ENCODE measurements around the gene KHK. TPM values are rescaled to one million over a fixed set of nuclear protein-coding genes. Genes with fewer than 3 reads are reported as not detected.

Gene KHK
- total RNA-seq, 6 experiments from 2014 or later: 101 to 283 (median 206) TPM

DNA sequence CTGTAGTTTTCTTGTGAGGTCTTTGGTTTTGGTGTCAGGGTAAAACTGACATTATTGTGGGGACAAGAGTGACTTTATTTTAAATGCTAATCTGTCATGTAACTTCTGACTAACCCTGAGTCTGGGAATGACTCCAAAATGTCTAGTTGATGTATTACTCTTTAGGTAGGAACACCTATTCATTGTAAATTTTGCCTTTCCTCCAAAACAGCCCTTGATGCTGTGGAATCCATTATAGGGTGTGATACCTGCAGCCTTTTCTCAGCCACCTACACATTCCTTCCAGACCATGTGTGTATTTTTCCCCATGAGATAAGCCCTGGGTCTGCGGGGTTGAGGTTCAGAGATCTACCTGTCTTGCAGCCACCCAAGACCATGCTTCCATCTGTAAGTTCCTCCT, 56.7 kb downstream of the KHK start:
- ATAC-seq: no peak
- no peaks in the 10 kb centered on the region for H3K9me3 ChIP-seq
- no peaks in the 10 kb centered on the region for H3K4me1 ChIP-seq
- no peak overlapping the region for H3K27ac ChIP-seq
- 63% methylated on average over 1 of the region's 1 CpG for WGBS (ENCODE audit: insufficient coverage, low coverage, low lambda C conversion rate, missing lambda C conversion rate)
- intact Hi-C loops (cut with DNase I): no loop called here
- no peaks in the 10 kb centered on the region for H3K27me3 ChIP-seq
- H3K36me3 ChIP-seq: no peaks in the 10 kb centered on the region
- no peak for DNase-seq
- H3K4me3 ChIP-seq: no peak overlapping the region
- no peak for TF ChIP-seq POLR2A (IDR thresholded peaks at IDR 0.05)
- TF ChIP-seq, protein P1, sequence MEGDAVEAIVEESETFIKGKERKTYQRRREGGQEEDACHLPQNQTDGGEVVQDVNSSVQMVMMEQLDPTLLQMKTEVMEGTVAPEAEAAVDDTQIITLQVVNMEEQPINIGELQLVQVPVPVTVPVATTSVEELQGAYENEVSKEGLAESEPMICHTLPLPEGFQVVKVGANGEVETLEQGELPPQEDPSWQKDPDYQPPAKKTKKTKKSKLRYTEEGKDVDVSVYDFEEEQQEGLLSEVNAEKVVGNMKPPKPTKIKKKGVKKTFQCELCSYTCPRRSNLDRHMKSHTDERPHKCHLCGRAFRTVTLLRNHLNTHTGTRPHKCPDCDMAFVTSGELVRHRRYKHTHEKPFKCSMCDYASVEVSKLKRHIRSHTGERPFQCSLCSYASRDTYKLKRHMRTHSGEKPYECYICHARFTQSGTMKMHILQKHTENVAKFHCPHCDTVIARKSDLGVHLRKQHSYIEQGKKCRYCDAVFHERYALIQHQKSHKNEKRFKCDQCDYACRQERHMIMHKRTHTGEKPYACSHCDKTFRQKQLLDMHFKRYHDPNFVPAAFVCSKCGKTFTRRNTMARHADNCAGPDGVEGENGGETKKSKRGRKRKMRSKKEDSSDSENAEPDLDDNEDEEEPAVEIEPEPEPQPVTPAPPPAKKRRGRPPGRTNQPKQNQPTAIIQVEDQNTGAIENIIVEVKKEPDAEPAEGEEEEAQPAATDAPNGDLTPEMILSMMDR (IDR thresholded peaks at IDR 0.05): no peak

DNA sequence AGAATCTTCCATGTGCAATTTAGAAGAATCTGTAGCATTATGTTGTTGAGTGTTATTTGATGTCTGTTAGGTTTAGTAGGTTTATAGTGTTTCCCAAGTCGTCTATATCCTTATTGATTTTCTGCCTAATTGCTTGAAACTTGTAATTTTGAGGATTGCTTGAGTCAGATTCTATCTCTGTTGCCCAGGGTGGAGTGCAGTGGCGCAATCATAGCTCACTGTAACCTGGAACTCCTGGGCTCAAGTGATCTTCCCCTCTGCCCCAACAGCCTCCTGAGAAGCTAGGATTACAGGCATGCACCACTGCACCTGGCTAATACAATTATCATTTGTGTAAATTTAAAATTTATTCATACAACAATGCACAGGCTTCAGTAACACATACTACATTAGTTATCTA, 59.1 kb downstream of the KHK start:
- 58% methylated on average over 2 of the region's 2 CpGs for WGBS (ENCODE audit: insufficient coverage, low coverage, low lambda C conversion rate, missing lambda C conversion rate)
- ATAC-seq: no peak

DNA sequence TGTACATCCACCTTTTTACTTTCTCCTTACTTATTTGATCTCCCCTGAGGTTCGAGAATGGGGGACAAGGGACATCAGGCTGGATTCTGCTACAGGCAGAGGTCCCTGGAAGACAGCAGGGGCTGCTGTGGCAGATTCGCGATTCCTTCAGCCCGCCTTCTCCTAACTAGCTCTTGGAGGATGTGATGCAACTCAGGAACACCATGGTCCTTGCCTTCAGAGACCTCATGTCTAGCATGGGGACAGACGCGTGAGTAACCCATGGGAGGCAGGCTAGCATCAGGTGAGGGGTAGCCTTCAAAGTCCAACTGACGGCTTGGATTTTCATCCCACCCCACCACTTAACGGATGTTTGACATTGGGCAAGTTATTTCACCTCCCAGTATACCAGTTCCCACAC, 61.4 kb downstream of the KHK start:
- no peak overlapping the region for H3K4me3 ChIP-seq
- TF ChIP-seq, protein P1 (IDR thresholded peaks at IDR 0.05): no peak
- no peak for TF ChIP-seq POLR2A (IDR thresholded peaks at IDR 0.05)
- WGBS (ENCODE audit: insufficient coverage, low coverage, low lambda C conversion rate, missing lambda C conversion rate): 82% methylated on average over 8 of the region's 8 CpGs
- intact Hi-C loops (cut with DNase I): no loop called here
- H3K27ac ChIP-seq: no peak overlapping the region
- H3K36me3 ChIP-seq: no peaks in the 10 kb centered on the region
- no peak for ATAC-seq
- DNase-seq: no peak
- H3K27me3 ChIP-seq: no peaks in the 10 kb centered on the region
- H3K9me3 ChIP-seq: no peaks in the 10 kb centered on the region
- no peaks in the 10 kb centered on the region for H3K4me1 ChIP-seq

More for the DNA sequence above, 59.1 kb downstream of the KHK start:
- TF ChIP-seq, protein P1 (IDR thresholded peaks at IDR 0.05): no peak
- TF ChIP-seq POLR2A (IDR thresholded peaks at IDR 0.05): no peak
- intact Hi-C loops (cut with DNase I): no loop called here
- Histone ChIP-seq H3K4me1 (no peaks in the 10 kb centered on the region), H3K27me3 (no peaks in the 10 kb centered on the region), H3K4me3 (no peak overlapping the region), H3K27ac (no peak overlapping the region), H3K36me3 (no peaks in the 10 kb centered on the region), H3K9me3 (no peaks in the 10 kb centered on the region)
- DNase-seq: no peak

DNA sequence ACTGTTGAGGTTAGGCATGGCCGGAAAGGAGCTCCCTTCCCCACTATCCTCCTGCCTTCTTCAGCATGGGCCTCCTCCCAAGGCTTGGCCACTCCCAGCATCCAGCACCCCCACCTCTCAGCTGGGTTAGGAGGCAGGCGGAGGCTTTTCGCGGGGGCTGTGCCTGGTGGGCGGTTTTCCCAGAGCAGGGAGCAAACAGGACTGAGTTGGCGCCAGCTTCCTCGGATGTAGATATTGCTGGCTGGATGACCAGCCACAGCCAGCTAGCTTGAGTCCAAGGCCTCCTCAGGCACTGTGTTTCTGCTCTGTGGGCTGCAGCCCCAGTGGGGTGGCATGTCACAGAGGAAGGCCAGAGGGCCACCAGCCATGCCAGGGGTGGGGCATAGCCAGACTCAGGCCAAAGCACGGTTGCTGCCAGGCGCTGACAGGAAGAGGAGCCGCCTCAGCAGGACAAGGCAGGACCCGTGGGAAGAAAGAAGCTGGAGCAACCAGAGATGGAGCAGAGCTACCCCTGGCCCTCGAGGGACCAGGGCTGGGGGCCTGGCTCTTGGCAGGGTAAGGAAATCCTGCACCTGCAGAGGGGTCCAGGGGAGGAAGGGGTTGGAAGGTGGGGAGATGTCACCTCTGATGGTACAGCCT, 62.3 kb downstream of the KHK start, which contains the start of gene TCF23:
TCF23 (plus strand) TSS at position 204 of the 639 bp plus-strand sequence; CDS start at position 334, 130 bp downstream.
- TF ChIP-seq POLR2A (IDR thresholded peaks at IDR 0.05): no peak
- TF ChIP-seq, protein P1 (IDR thresholded peaks at IDR 0.05): no peak
- ATAC-seq (no peak), DNase-seq (no peak)
- WGBS (ENCODE audit: insufficient coverage, low coverage, low lambda C conversion rate, missing lambda C conversion rate): 93% methylated on average over 2 of the region's 12 CpGs
- no peaks in the 10 kb centered on the region for H3K4me1 ChIP-seq
- H3K27me3 ChIP-seq: no peaks in the 10 kb centered on the region
- H3K36me3 ChIP-seq: no peaks in the 10 kb centered on the region
- no peaks in the 10 kb centered on the region for H3K9me3 ChIP-seq
- intact Hi-C loops (cut with DNase I): no loop called here
- H3K4me3 ChIP-seq: no peak within 1 kb of the TSS
- no peak within 1 kb of the TSS for H3K27ac ChIP-seq
